ENCODE data around the gene PLPP2.

DNA sequence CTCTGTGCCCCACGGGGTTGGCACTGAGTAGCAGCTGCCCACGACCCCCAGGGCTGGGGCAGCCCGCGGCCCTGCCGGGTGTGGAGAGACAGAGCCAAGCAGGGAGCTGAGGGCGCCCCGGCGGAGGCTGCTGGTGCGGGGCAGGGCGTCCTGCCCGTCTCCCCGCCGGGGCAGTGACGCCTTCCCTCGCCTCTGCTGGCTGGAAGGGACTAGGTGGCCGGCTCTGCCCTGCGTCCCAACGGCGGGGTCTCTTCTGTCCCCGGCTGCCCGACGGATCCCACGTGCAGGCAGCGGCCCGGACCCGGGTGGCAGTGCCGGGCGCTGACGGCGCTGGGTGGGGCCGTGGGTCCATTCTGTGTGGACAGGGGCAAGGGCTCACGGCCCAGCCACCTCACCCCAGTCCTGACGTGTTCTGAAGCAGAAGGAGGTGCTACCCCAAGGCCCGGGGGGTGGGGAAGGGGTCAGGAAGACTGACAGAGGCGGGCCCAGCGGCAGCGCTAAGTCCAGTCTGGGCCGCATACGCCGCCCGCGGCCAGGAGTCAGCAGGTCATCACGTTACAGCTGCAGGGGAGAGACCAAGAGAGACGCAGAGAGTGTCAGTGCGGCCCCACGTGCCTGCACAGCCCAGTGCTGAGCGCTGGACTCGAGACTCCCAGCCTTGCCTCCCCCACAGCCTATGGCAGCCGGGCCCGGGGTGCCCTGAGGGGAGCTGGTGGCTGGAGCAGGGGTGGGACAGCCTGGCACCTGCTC, 15.1 kb upstream of the PLPP2 start:
- no peak for TF ChIP-seq POLR2AphosphoS5 (IDR thresholded peaks at IDR 0.05; ENCODE audit: borderline replicate concordance, low read depth, low read length)
- TF ChIP-seq EZH2 (IDR thresholded peaks at IDR 0.05) = no peak
- no peak for TF ChIP-seq FOXP2 (optimal IDR thresholded peaks at IDR 0.05; ENCODE audit: control extremely low read depth, extremely low read length, insufficient read depth)
